ENCODE results near the gene AGPS. TPM values are rescaled to one million over a fixed set of nuclear protein-coding genes. Genes with fewer than 3 reads are reported as not detected.

The AGPS gene
- total and polyA plus RNA-seq, 2 of the 13 experiments (the other 11 are each of a cell fraction or from before 2014, with no cell fraction given), result 39.4 to 99.0 TPM

DNA sequence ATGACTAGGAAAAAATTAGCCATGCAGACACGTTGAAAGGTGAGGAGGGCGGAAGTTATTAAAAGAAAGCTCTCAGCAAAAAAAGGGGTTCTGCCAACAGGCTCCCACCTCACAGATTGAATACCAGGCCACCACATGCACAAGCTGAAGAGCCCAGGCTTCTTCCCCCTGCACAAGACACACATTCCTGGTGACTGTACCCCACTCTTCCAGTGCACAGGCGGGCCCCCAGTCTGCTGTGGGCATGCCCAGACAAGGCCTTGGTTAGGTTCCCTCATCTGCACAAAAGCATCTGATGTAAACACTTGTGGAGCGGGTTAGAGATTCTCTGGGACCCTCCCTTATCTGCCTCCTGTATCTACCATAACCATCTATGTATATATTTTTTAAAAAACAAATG, 81.7 kb downstream of the AGPS start:
- H4K20me1 ChIP-seq (ENCODE audit: insufficient read depth, low read length), result no peaks in the 10 kb centered on the region; the same call in 1 of the 2 replicates
- POLR2A ChIA-PET, result no interaction called here

GRCh38 chr2:177474998-177475397, 82.4 kb downstream of the AGPS start:
- no peak overlapping the region for H3K4me3 ChIP-seq (replicated peaks in 1 of 3; ENCODE audit: insufficient read depth in 1 of 3, low read depth in 2 of 3, low read length in 3 of 3)
- no peak for ATAC-seq
- no peaks in the 10 kb centered on the region for H3K79me2 ChIP-seq (ENCODE audit: insufficient read depth, low read length)
- POLR2A ChIA-PET, result no interaction called here
- FAIRE-seq, result no peak
- H3K27me3 ChIP-seq (ENCODE audit: control insufficient read depth in 1 of 2, insufficient read depth in 2 of 2, low read length in 2 of 2), result no peaks in the 10 kb centered on the region
- TF ChIP-seq ELF1 (CRISPR knock-in tag; IDR thresholded peaks at IDR 0.05), result no peak
- 0 out of 2 replicates have a peak, but pooled peaks have one; percentile 7 for TF ChIP-seq ZBTB40 (IDR thresholded peaks at IDR 0.05)
- TF ChIP-seq ZBTB40 (CRISPR knock-in tag; IDR thresholded peaks at IDR 0.05), result no peak
- no peak overlapping the region for H3K9ac ChIP-seq (ENCODE audit: insufficient read depth, low read depth, low read length)
- H3K4me1 ChIP-seq (ENCODE audit: insufficient read depth, low read length), result no peaks in the 10 kb centered on the region
- DNase-seq (ENCODE audit: low spot score), result no peak
- in situ Hi-C loops (cut with HindIII; ENCODE audit: extremely low pct_ligation_motif_present, low pct_unique_long_range_greater_than_20kb) (no loop called here), intact Hi-C loops (cut with micrococcal nuclease; ENCODE audit: unreplicated experiment) (no loop called here)
- no peak overlapping the region for H2AFZ ChIP-seq (ENCODE audit: low read length)
- WGBS (ENCODE audit: low lambda C conversion rate), result 98% methylated on average over 1 of the region's 1 CpG
- peaks cover 7 to 58% of the 10 kb centered on the region in 2 experiments for H3K36me3 ChIP-seq (replicated peaks in 1 of 2; ENCODE audit: control insufficient read depth in 1 of 2, insufficient read depth in 2 of 2, low read length in 2 of 2)
- no peak overlapping the region for H3K4me2 ChIP-seq (ENCODE audit: low read depth, low read length)
- BruUV-seq (replicated peaks), result no TSS peak
- CTCF ChIA-PET (ENCODE audit: low intra/inter-chr PET ratio, low total read pairs), result no interaction called here
- H3K9me3 ChIP-seq (ENCODE audit: low read length), result peaks cover 18% of the 10 kb centered on the region
- H3K27ac ChIP-seq (ENCODE audit: extremely low read length, insufficient read depth, low read length), result no peak overlapping the region
- H4K20me1 ChIP-seq (ENCODE audit: insufficient read depth, low read length), result no peaks in the 10 kb centered on the region; the same call in 1 of the 2 replicates

More for the DNA sequence above, 81.7 kb downstream of the AGPS start:
- BruUV-seq (replicated peaks), result no TSS peak
- H3K9ac ChIP-seq (ENCODE audit: insufficient read depth, low read depth, low read length), result no peak overlapping the region
- ATAC-seq (no peak), DNase-seq (ENCODE audit: low spot score) (no peak), FAIRE-seq (no peak)
- H3K4me2 ChIP-seq (ENCODE audit: low read depth, low read length), result no peak overlapping the region
- intact Hi-C loops (cut with micrococcal nuclease; ENCODE audit: unreplicated experiment), result no loop called here
- no peak overlapping the region for H3K4me3 ChIP-seq (replicated peaks in 1 of 3; ENCODE audit: insufficient read depth in 1 of 3, low read depth in 2 of 3, low read length in 3 of 3)
- TF ChIP-seq ZNF225 (CRISPR knock-in tag; IDR thresholded peaks at IDR 0.05) (no peak), NONO (IDR thresholded peaks at IDR 0.05) (no peak), NONO (CRISPR knock-in tag; conservative IDR thresholded peaks at IDR 0.05) (no peak), NR2C2 (CRISPR knock-in tag; IDR thresholded peaks at IDR 0.05; ENCODE audit: borderline replicate concordance) (no peak), RBM22 (optimal IDR thresholded peaks at IDR 0.05; ENCODE audit: low read length) (peak; percentile 81), ZNF530 (CRISPR knock-in tag; IDR thresholded peaks at IDR 0.05; ENCODE audit: low read depth) (no peak), LBX2 (CRISPR knock-in tag; IDR thresholded peaks at IDR 0.05; ENCODE audit: borderline replicate concordance) (no peak), POLR2AphosphoS5 (IDR thresholded peaks at IDR 0.05; ENCODE audit: low read depth, low read length) (no peak)
- H3K4me1 ChIP-seq (ENCODE audit: insufficient read depth, low read length), result no peaks in the 10 kb centered on the region
- H3K27me3 ChIP-seq (ENCODE audit: control insufficient read depth in 1 of 2, insufficient read depth in 2 of 2, low read length in 2 of 2), result no peaks in the 10 kb centered on the region
- in situ Hi-C loops (cut with HindIII; ENCODE audit: extremely low pct_ligation_motif_present, low pct_unique_long_range_greater_than_20kb), result no loop called here
- no peaks in the 10 kb centered on the region for H3K79me2 ChIP-seq (ENCODE audit: insufficient read depth, low read length)
- 96% methylated on average over 4 of the region's 4 CpGs for WGBS (ENCODE audit: low lambda C conversion rate)
- no peak overlapping the region for H2AFZ ChIP-seq (ENCODE audit: low read length)
- H3K9me3 ChIP-seq (ENCODE audit: low read length), result peaks cover 18% of the 10 kb centered on the region
- peaks cover 7 to 55% of the 10 kb centered on the region in 2 experiments for H3K36me3 ChIP-seq (replicated peaks in 1 of 2; ENCODE audit: control insufficient read depth in 1 of 2, insufficient read depth in 2 of 2, low read length in 2 of 2)
- CTCF ChIA-PET (ENCODE audit: low intra/inter-chr PET ratio, low total read pairs), result no interaction called here
- H3K27ac ChIP-seq (ENCODE audit: extremely low read length, insufficient read depth, low read length), result no peak overlapping the region
